ENCODE data around the gene TLR8.

The TLR8 gene

GRCh38 chrX:12895866-12896265 is 10.6 kb upstream of the TLR8 start:
- H3K27ac ChIP-seq (ENCODE audit: low read depth in 2 of 2, low read length in 2 of 2) = no peak overlapping the region
- peaks cover 0 to 5% of the 10 kb centered on the region in 2 donors for H3K4me1 ChIP-seq (ENCODE audit: control insufficient read depth in 2 of 2, insufficient read depth in 2 of 2, low read length in 2 of 2)
- no peaks in the 10 kb centered on the region for H3K36me3 ChIP-seq (ENCODE audit: control insufficient read depth in 2 of 2, insufficient read depth in 2 of 2, low read length in 2 of 2)
- no peaks in the 10 kb centered on the region for H3K9me3 ChIP-seq (ENCODE audit: control insufficient read depth in 2 of 2, low read length in 2 of 2)
- no peak overlapping the region for H3K4me3 ChIP-seq (ENCODE audit: low read length in 2 of 2)
- no peaks in the 10 kb centered on the region for H3K27me3 ChIP-seq (ENCODE audit: control insufficient read depth in 2 of 2, insufficient read depth in 2 of 2, low read length in 2 of 2)
- no peak overlapping the region for H3K9ac ChIP-seq (ENCODE audit: low read depth in 1 of 2, low read length in 2 of 2)

- Histone ChIP-seq H3K4me1 (ENCODE audit: control insufficient read depth in 2 of 2, insufficient read depth in 2 of 2, low read length in 2 of 2) (no peaks in the 10 kb centered on the region), H3K9ac (ENCODE audit: low read depth in 1 of 2, low read length in 2 of 2) (no peak overlapping the region), H3K27ac (ENCODE audit: low read depth in 2 of 2, low read length in 2 of 2) (no peak overlapping the region), H3K4me3 (ENCODE audit: low read length in 2 of 2) (no peak overlapping the region), H3K27me3 (ENCODE audit: control insufficient read depth in 2 of 2, insufficient read depth in 2 of 2, low read length in 2 of 2) (no peaks in the 10 kb centered on the region), H3K9me3 (ENCODE audit: control insufficient read depth in 2 of 2, low read length in 2 of 2) (no peaks in the 10 kb centered on the region), H3K36me3 (ENCODE audit: control insufficient read depth in 2 of 2, insufficient read depth in 2 of 2, low read length in 2 of 2) (no peaks in the 10 kb centered on the region)
Measured at GRCh38 chrX:12896935-12897334, 9.5 kb upstream of the TLR8 start.

- H3K27me3 ChIP-seq (ENCODE audit: control insufficient read depth in 2 of 2, insufficient read depth in 2 of 2, low read length in 2 of 2) = peaks cover 0 to 6% of the 10 kb centered on the region in 2 donors
- H3K4me1 ChIP-seq (ENCODE audit: control insufficient read depth in 2 of 2, insufficient read depth in 2 of 2, low read length in 2 of 2) = no peaks in the 10 kb centered on the region
- H3K9me3 ChIP-seq (ENCODE audit: control insufficient read depth in 2 of 2, low read length in 2 of 2) = no peaks in the 10 kb centered on the region
- H3K4me3 ChIP-seq (ENCODE audit: low read length in 2 of 2) = no peak overlapping the region
- no peak overlapping the region for H3K27ac ChIP-seq (ENCODE audit: low read depth in 2 of 2, low read length in 2 of 2)
- H3K36me3 ChIP-seq (ENCODE audit: control insufficient read depth in 2 of 2, insufficient read depth in 2 of 2, low read length in 2 of 2) = no peaks in the 10 kb centered on the region
- no peak overlapping the region for H3K9ac ChIP-seq (ENCODE audit: low read depth in 1 of 2, low read length in 2 of 2)
Measured at GRCh38 chrX:12898073-12898472, 8.3 kb upstream of the TLR8 start.

GRCh38 chrX:12899506-12899905 is 6.9 kb upstream of the TLR8 start:
- Histone ChIP-seq H3K4me1 (ENCODE audit: control insufficient read depth in 2 of 2, insufficient read depth in 2 of 2, low read length in 2 of 2) (no peaks in the 10 kb centered on the region), H3K27me3 (ENCODE audit: control insufficient read depth in 2 of 2, insufficient read depth in 2 of 2, low read length in 2 of 2) (peaks cover 0 to 9% of the 10 kb centered on the region in 2 donors), H3K36me3 (ENCODE audit: control insufficient read depth in 2 of 2, insufficient read depth in 2 of 2, low read length in 2 of 2) (no peaks in the 10 kb centered on the region), H3K9me3 (ENCODE audit: control insufficient read depth in 2 of 2, low read length in 2 of 2) (no peaks in the 10 kb centered on the region), H3K27ac (ENCODE audit: low read depth in 2 of 2, low read length in 2 of 2) (no peak overlapping the region), H3K4me3 (ENCODE audit: low read length in 2 of 2) (no peak overlapping the region), H3K9ac (ENCODE audit: low read depth in 1 of 2, low read length in 2 of 2) (no peak overlapping the region)

GRCh38 chrX:12901486-12901885 is 4.9 kb upstream of the TLR8 start:
- H3K36me3 ChIP-seq (ENCODE audit: control insufficient read depth in 2 of 2, insufficient read depth in 2 of 2, low read length in 2 of 2) = no peaks in the 10 kb centered on the region
- H3K27ac ChIP-seq (ENCODE audit: low read depth in 2 of 2, low read length in 2 of 2) = no peak overlapping the region
- H3K27me3 ChIP-seq (ENCODE audit: control insufficient read depth in 2 of 2, insufficient read depth in 2 of 2, low read length in 2 of 2) = peaks cover 0 to 9% of the 10 kb centered on the region in 2 donors
- H3K4me3 ChIP-seq (ENCODE audit: low read length in 2 of 2) = no peak overlapping the region
- no peaks in the 10 kb centered on the region for H3K9me3 ChIP-seq (ENCODE audit: control insufficient read depth in 2 of 2, low read length in 2 of 2)
- H3K4me1 ChIP-seq (ENCODE audit: control insufficient read depth in 2 of 2, insufficient read depth in 2 of 2, low read length in 2 of 2) = no peaks in the 10 kb centered on the region
- H3K9ac ChIP-seq (ENCODE audit: low read depth in 1 of 2, low read length in 2 of 2) = no peak overlapping the region

- Histone ChIP-seq H3K4me1 (ENCODE audit: control insufficient read depth in 2 of 2, insufficient read depth in 2 of 2, low read length in 2 of 2) (no peaks in the 10 kb centered on the region), H3K27ac (ENCODE audit: low read depth in 2 of 2, low read length in 2 of 2) (no peak overlapping the region), H3K9me3 (ENCODE audit: control insufficient read depth in 2 of 2, low read length in 2 of 2) (no peaks in the 10 kb centered on the region), H3K36me3 (ENCODE audit: control insufficient read depth in 2 of 2, insufficient read depth in 2 of 2, low read length in 2 of 2) (no peaks in the 10 kb centered on the region), H3K9ac (ENCODE audit: low read depth in 1 of 2, low read length in 2 of 2) (no peak overlapping the region), H3K4me3 (ENCODE audit: low read length in 2 of 2) (no peak overlapping the region), H3K27me3 (ENCODE audit: control insufficient read depth in 2 of 2, insufficient read depth in 2 of 2, low read length in 2 of 2) (peaks cover 0 to 9% of the 10 kb centered on the region in 2 donors)
Measured at GRCh38 chrX:12903646-12904045, 2.8 kb upstream of the TLR8 start.

GRCh38 chrX:12910423-12911121 is 4.2 kb downstream of the TLR8 start:
- Histone ChIP-seq H3K27ac (ENCODE audit: low read depth in 2 of 2, low read length in 2 of 2) (no peak overlapping the region), H3K9ac (ENCODE audit: low read depth in 1 of 2, low read length in 2 of 2) (no peak overlapping the region), H3K4me3 (ENCODE audit: low read length in 2 of 2) (no peak overlapping the region), H3K9me3 (ENCODE audit: control insufficient read depth in 2 of 2, low read length in 2 of 2) (no peaks in the 10 kb centered on the region), H3K4me1 (ENCODE audit: control insufficient read depth in 2 of 2, insufficient read depth in 2 of 2, low read length in 2 of 2) (no peaks in the 10 kb centered on the region), H3K36me3 (ENCODE audit: control insufficient read depth in 2 of 2, insufficient read depth in 2 of 2, low read length in 2 of 2) (no peaks in the 10 kb centered on the region), H3K27me3 (ENCODE audit: control insufficient read depth in 2 of 2, insufficient read depth in 2 of 2, low read length in 2 of 2) (peaks cover 0 to 3% of the 10 kb centered on the region in 2 donors)

- H3K4me3 ChIP-seq (ENCODE audit: low read length in 2 of 2) = no peak overlapping the region
- no peaks in the 10 kb centered on the region for H3K9me3 ChIP-seq (ENCODE audit: control insufficient read depth in 2 of 2, low read length in 2 of 2)
- H3K9ac ChIP-seq (ENCODE audit: low read depth in 1 of 2, low read length in 2 of 2) = no peak overlapping the region
- H3K27ac ChIP-seq (ENCODE audit: low read depth in 2 of 2, low read length in 2 of 2) = no peak overlapping the region
- H3K27me3 ChIP-seq (ENCODE audit: control insufficient read depth in 2 of 2, insufficient read depth in 2 of 2, low read length in 2 of 2) = peaks cover 0 to 3% of the 10 kb centered on the region in 2 donors
- no peaks in the 10 kb centered on the region for H3K36me3 ChIP-seq (ENCODE audit: control insufficient read depth in 2 of 2, insufficient read depth in 2 of 2, low read length in 2 of 2)
- H3K4me1 ChIP-seq (ENCODE audit: control insufficient read depth in 2 of 2, insufficient read depth in 2 of 2, low read length in 2 of 2) = no peaks in the 10 kb centered on the region
Measured at GRCh38 chrX:12911122-12911470, 4.7 kb downstream of the TLR8 start.

- Histone ChIP-seq H3K27me3 (ENCODE audit: control insufficient read depth in 2 of 2, insufficient read depth in 2 of 2, low read length in 2 of 2) (peaks cover 0 to 7% of the 10 kb centered on the region in 2 donors), H3K9ac (ENCODE audit: low read depth in 1 of 2, low read length in 2 of 2) (no peak overlapping the region), H3K27ac (ENCODE audit: low read depth in 2 of 2, low read length in 2 of 2) (no peak overlapping the region), H3K9me3 (ENCODE audit: control insufficient read depth in 2 of 2, low read length in 2 of 2) (no peaks in the 10 kb centered on the region), H3K36me3 (ENCODE audit: control insufficient read depth in 2 of 2, insufficient read depth in 2 of 2, low read length in 2 of 2) (no peaks in the 10 kb centered on the region), H3K4me1 (ENCODE audit: control insufficient read depth in 2 of 2, insufficient read depth in 2 of 2, low read length in 2 of 2) (no peaks in the 10 kb centered on the region), H3K4me3 (ENCODE audit: low read length in 2 of 2) (no peak overlapping the region)
Measured at GRCh38 chrX:12912791-12913482, 6.5 kb downstream of the TLR8 start.

GRCh38 chrX:12917753-12918152 is 11.3 kb downstream of the TLR8 start:
- peaks cover 0 to 9% of the 10 kb centered on the region in 2 donors for H3K27me3 ChIP-seq (ENCODE audit: control insufficient read depth in 2 of 2, insufficient read depth in 2 of 2, low read length in 2 of 2)
- H3K36me3 ChIP-seq (ENCODE audit: control insufficient read depth in 2 of 2, insufficient read depth in 2 of 2, low read length in 2 of 2) = no peaks in the 10 kb centered on the region
- H3K4me1 ChIP-seq (ENCODE audit: control insufficient read depth in 2 of 2, insufficient read depth in 2 of 2, low read length in 2 of 2) = no peaks in the 10 kb centered on the region
- no peak overlapping the region for H3K27ac ChIP-seq (ENCODE audit: low read depth in 2 of 2, low read length in 2 of 2)
- no peaks in the 10 kb centered on the region for H3K9me3 ChIP-seq (ENCODE audit: control insufficient read depth in 2 of 2, low read length in 2 of 2)
- no peak overlapping the region for H3K4me3 ChIP-seq (ENCODE audit: low read length in 2 of 2)
- no peak overlapping the region for H3K9ac ChIP-seq (ENCODE audit: low read depth in 1 of 2, low read length in 2 of 2)

Data from mucosa of rectum (tissue), 2 donors.